ENCODE results near the gene FAM120B. TPM values are rescaled to one million over a fixed set of nuclear protein-coding genes. Genes with fewer than 3 reads are reported as not detected.

Gene FAM120B
- total and polyA plus RNA-seq, 2 donors (not counting 1 experiment from before 2014, with no cell fraction given): 14.4 to 19.3 TPM

GRCh38 chr6:170445487-170445886 is 138.9 kb downstream of the FAM120B start:
- Histone ChIP-seq H3K9ac (ENCODE audit: insufficient read depth, low read length) (no peak overlapping the region), H3K4me2 (ENCODE audit: extremely low read depth, insufficient read depth, low read length) (no peak overlapping the region), H4K20me1 (ENCODE audit: control insufficient read depth, extremely low read depth, insufficient read depth, low read length) (no peaks in the 10 kb centered on the region), H3K79me2 (ENCODE audit: control insufficient read depth, insufficient read depth, low read length) (no peaks in the 10 kb centered on the region), H3K4me3 (replicated peaks in 1 of 4; ENCODE audit: control extremely low read depth in 1 of 4, insufficient read depth in 1 of 4, low read depth in 3 of 4, low read length in 4 of 4) (no peak overlapping the region), H3K9me3 (ENCODE audit: control insufficient read depth, insufficient read depth, low read depth, low read length) (no peaks in the 10 kb centered on the region), H3K27me3 (ENCODE audit: control insufficient read depth, insufficient read depth, low read length) (no peaks in the 10 kb centered on the region), H3K4me1 (ENCODE audit: control insufficient read depth, extremely low read depth, insufficient read depth, low read length) (no peaks in the 10 kb centered on the region), H2AFZ (ENCODE audit: low read length) (no peak overlapping the region), H3K27ac (ENCODE audit: insufficient read depth, low read length) (no peak overlapping the region), H3K36me3 (ENCODE audit: control insufficient read depth, insufficient read depth, low read length) (no peaks in the 10 kb centered on the region)
- no peak for TF ChIP-seq EZH2 (IDR thresholded peaks at IDR 0.05; ENCODE audit: low read length, missing control alignments)
- TF ChIP-seq CTCF (conservative IDR thresholded peaks at IDR 0.05 in 1 of 2, IDR thresholded peaks at IDR 0.05 in 1 of 2; ENCODE audit: low read depth in 1 of 2, low read length in 2 of 2): no peak
- peak in 1 of 2 donors; percentile 63 for DNase-seq (ENCODE audit: low read depth in 2 of 2)

- Histone ChIP-seq H2AFZ (ENCODE audit: low read length) (no peak overlapping the region), H3K36me3 (ENCODE audit: control insufficient read depth, insufficient read depth, low read length) (no peaks in the 10 kb centered on the region), H3K27ac (ENCODE audit: insufficient read depth, low read length) (no peak overlapping the region), H3K4me1 (ENCODE audit: control insufficient read depth, extremely low read depth, insufficient read depth, low read length) (no peaks in the 10 kb centered on the region), H3K79me2 (ENCODE audit: control insufficient read depth, insufficient read depth, low read length) (no peaks in the 10 kb centered on the region), H3K27me3 (ENCODE audit: control insufficient read depth, insufficient read depth, low read length) (no peaks in the 10 kb centered on the region), H3K4me3 (replicated peaks in 1 of 4; ENCODE audit: control extremely low read depth in 1 of 4, insufficient read depth in 1 of 4, low read depth in 3 of 4, low read length in 4 of 4) (no peak overlapping the region), H3K9me3 (ENCODE audit: control insufficient read depth, insufficient read depth, low read depth, low read length) (no peaks in the 10 kb centered on the region), H3K4me2 (ENCODE audit: extremely low read depth, insufficient read depth, low read length) (no peak overlapping the region), H3K9ac (ENCODE audit: insufficient read depth, low read length) (no peak overlapping the region), H4K20me1 (ENCODE audit: control insufficient read depth, extremely low read depth, insufficient read depth, low read length) (no peaks in the 10 kb centered on the region)
- TF ChIP-seq CTCF (conservative IDR thresholded peaks at IDR 0.05 in 1 of 2, IDR thresholded peaks at IDR 0.05 in 1 of 2; ENCODE audit: low read depth in 1 of 2, low read length in 2 of 2) (no peak), EZH2 (IDR thresholded peaks at IDR 0.05; ENCODE audit: low read length, missing control alignments) (no peak)
- no peak for DNase-seq (ENCODE audit: low read depth in 2 of 2)
Observed at GRCh38 chr6:170445971-170446370, 139.4 kb downstream of the FAM120B start.

GRCh38 chr6:170446841-170447560 is 140.4 kb downstream of the FAM120B start:
- Histone ChIP-seq H3K4me1 (ENCODE audit: control insufficient read depth, extremely low read depth, insufficient read depth, low read length) (no peaks in the 10 kb centered on the region), H3K36me3 (ENCODE audit: control insufficient read depth, insufficient read depth, low read length) (no peaks in the 10 kb centered on the region), H2AFZ (ENCODE audit: low read length) (no peak overlapping the region), H3K4me2 (ENCODE audit: extremely low read depth, insufficient read depth, low read length) (no peak overlapping the region), H3K27ac (ENCODE audit: insufficient read depth, low read length) (no peak overlapping the region), H3K27me3 (ENCODE audit: control insufficient read depth, insufficient read depth, low read length) (no peaks in the 10 kb centered on the region), H4K20me1 (ENCODE audit: control insufficient read depth, extremely low read depth, insufficient read depth, low read length) (no peaks in the 10 kb centered on the region), H3K9me3 (ENCODE audit: control insufficient read depth, insufficient read depth, low read depth, low read length) (no peaks in the 10 kb centered on the region), H3K4me3 (replicated peaks in 1 of 4; ENCODE audit: control extremely low read depth in 1 of 4, insufficient read depth in 1 of 4, low read depth in 3 of 4, low read length in 4 of 4) (no peak overlapping the region), H3K79me2 (ENCODE audit: control insufficient read depth, insufficient read depth, low read length) (no peaks in the 10 kb centered on the region), H3K9ac (ENCODE audit: insufficient read depth, low read length) (no peak overlapping the region)
- TF ChIP-seq EZH2 (IDR thresholded peaks at IDR 0.05; ENCODE audit: low read length, missing control alignments) (no peak), CTCF (conservative IDR thresholded peaks at IDR 0.05 in 1 of 2, IDR thresholded peaks at IDR 0.05 in 1 of 2; ENCODE audit: low read depth in 1 of 2, low read length in 2 of 2) (no peak)
- no peak for DNase-seq (ENCODE audit: low read depth in 2 of 2)
